ENCODE data around the gene MRPL3.
A peak's percentile ranks its signal among the peaks of the same experiment; 100 is the strongest.

The MRPL3 gene

GRCh38 chr3:131502530-131503319, at the start of gene MRPL3:
Gene MRPL3, minus strand, starts transcription at chr3:131502971. Its CDS starts 150 bp downstream, at chr3:131502821.
- peak within 1 kb of the TSS; percentile 77 for H3K4me3 ChIP-seq (ENCODE audit: low read depth, low read length)
- no peak for TF ChIP-seq CTCF (IDR thresholded peaks at IDR 0.05; ENCODE audit: low read depth, low read length, missing control alignments)
- peak; percentile 75 for DNase-seq (ENCODE audit: low read depth)

- no peak for DNase-seq (ENCODE audit: low read depth)
- no peak for TF ChIP-seq CTCF (IDR thresholded peaks at IDR 0.05; ENCODE audit: low read depth, low read length, missing control alignments)
Observed at GRCh38 chr3:131551761-131552160, 49.0 kb upstream of the MRPL3 start.

DNA sequence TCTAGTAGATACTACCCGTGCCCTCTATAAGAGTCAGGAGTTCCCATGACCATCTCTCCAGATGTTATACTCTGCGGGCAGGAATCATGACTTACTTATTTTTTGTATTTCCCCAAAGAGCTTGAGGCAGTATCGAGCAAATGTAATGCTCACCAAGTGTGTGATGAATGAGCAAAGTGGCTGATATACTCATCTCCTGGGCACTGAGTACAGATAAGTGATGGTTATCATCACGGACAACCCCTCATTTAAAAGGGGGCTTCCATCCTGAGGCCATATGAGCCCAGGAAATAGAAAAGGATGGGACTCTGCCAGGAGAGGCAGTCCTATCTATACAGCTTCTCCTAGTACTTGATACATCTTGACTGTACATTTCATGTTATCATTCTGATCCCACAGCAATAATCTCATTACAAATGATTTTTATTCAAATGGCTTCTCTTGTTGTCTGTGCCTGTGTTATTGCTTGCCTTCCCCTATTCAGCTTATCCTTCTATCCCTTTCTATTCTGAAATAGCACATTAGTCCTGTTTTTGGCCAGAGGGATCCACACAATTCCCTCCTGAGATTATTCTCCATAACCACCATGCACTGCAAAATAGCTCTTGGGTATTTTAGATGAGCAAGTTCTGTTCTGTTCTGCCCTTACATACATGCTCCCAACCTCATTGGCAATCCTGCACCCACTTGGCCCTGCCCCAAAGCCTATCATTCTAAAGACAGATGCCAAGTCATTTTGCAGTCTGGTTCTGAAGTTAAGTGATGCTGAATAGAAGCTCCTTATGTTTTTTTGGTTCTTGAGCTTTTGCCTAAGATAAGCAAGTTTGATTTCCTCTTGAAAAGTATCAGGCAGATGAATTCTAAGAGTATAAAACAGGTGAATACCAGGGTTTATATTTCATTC, 48.0 kb upstream of the MRPL3 start:
- DNase-seq (ENCODE audit: low read depth) = no peak
- H3K4me3 ChIP-seq (ENCODE audit: low read depth, low read length) = no peak overlapping the region
- no peak for TF ChIP-seq CTCF (IDR thresholded peaks at IDR 0.05; ENCODE audit: low read depth, low read length, missing control alignments)

More at GRCh38 chr3:131551761-131552160, 49.0 kb upstream of the MRPL3 start:
- no peak overlapping the region for H3K4me3 ChIP-seq (ENCODE audit: low read depth, low read length)

GRCh38 chr3:131549340-131549739, 46.6 kb upstream of the MRPL3 start:
- no peak overlapping the region for H3K4me3 ChIP-seq (ENCODE audit: low read depth, low read length)
- DNase-seq (ENCODE audit: low read depth) = peak; percentile 12
- peak; percentile 76 for TF ChIP-seq CTCF (IDR thresholded peaks at IDR 0.05; ENCODE audit: low read depth, low read length, missing control alignments)

- no peak for DNase-seq (ENCODE audit: low read depth)
- no peak for TF ChIP-seq CTCF (IDR thresholded peaks at IDR 0.05; ENCODE audit: low read depth, low read length, missing control alignments)
- H3K4me3 ChIP-seq (ENCODE audit: low read depth, low read length) = no peak overlapping the region
Observed at GRCh38 chr3:131547585-131547984, 44.8 kb upstream of the MRPL3 start.

- no peak overlapping the region for H3K4me3 ChIP-seq (ENCODE audit: low read depth, low read length)
- DNase-seq (ENCODE audit: low read depth) = no peak
- TF ChIP-seq CTCF (IDR thresholded peaks at IDR 0.05; ENCODE audit: low read depth, low read length, missing control alignments) = no peak
Observed at GRCh38 chr3:131546441-131546840, 43.7 kb upstream of the MRPL3 start.
